Skin of body (tissue), 2 donors: Measurements from ENCODE around the gene PDE4D. TPM values are rescaled to one million over a fixed set of nuclear protein-coding genes. Genes with fewer than 3 reads are reported as not detected.
"Not testable (repeated sequence)": the region's sequence is repeated elsewhere in the genome, so short reads cannot be mapped to it uniquely, and the experiment has no call there.

ENCODE experiments used
- DNase-seq: peaks from one replicate; lab custom pipeline; 2025; lab: John Stamatoyannopoulos, UW
- total RNA-seq: library from RNA; depleted of rRNA; stranded (reverse); fragments of >200 nt; gene quantifications from one replicate; pipeline ENCODE4 v1.2.3, GENCODE V29; 2014

PDE4D gene
- total RNA-seq, 1 donor from 2014 or later: 39.7 TPM

DNA sequence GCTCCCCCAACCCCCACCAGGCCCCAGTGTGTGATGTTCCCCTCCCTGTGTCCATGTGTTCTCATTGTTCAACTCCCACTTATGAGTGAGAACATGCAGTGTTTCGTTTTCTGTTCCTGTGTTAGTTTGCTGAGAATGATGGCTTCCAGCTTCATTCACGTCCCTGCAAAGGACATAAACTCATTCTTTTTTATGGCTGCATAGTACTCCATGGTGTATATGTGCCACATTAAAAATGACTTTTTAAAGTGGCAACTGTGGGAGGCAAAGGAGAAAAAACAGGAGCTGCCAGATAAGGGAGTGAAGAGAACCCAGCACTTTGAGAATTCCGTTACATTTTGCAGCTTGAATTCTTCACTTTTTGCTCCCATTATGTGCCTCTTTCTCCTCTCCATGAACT is 836.9 kb downstream of the PDE4D start:
- not testable (repeated sequence) for DNase-seq

DNA sequence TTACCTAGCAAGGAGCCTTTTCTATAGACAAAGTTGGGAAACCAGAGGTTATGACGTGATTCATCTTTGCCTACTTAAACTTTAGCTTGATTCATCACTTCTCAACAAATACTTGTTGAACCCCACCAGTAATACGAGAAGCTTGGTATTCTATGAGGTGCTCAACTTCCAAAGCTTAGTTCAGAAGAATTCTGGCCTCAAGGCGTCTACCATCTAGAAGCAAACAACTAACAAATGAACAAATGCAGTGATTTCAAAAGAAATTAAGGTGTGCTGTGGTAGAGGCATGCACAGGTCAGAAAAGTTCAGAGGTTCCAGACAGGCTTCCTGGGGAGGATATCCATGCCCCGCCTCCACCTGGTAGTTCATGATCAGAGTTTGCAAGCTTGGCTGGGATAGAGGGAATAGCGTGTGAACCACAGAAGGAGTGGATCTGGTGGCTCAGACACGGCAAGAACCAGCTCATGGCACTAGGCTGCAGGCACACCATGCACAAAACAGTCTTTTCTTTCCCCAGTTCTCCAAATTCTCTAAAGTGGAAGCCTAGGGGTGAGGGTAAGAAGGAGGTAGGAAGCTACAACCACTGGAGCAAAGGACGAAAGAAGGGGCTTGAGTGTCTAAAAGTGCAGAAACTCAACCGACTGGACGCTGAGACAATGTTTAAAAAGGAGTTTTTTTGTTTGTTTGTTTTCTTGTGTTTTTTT is 837.6 kb downstream of the PDE4D start:
- DNase-seq: no peak

DNA sequence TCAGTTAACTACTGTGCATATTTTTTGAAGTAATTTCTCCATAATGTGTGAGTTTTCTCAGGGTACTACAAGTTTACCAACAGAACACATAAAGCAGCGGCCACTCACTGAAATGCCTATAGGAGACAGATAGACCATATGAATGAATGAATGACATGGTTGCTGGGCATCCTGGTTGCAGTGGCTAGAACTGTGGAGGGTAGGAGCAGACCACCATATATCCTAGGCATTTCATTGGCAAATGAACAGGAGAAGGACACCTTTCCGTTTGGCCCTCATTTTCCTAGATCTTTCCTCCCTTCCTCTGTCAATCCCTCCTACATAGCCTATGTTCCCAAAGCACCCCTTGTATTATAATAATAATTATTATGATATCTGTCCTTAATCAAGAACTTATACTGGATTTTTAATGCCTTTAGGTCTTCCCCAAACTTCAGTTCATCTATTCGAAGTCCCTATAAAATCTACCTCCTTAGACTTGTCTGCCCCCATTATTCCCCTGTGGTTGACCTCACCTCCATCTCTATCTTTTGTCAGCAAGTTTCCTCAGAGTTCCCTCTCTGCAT is 838.5 kb downstream of the PDE4D start:
- no peak for DNase-seq

DNA sequence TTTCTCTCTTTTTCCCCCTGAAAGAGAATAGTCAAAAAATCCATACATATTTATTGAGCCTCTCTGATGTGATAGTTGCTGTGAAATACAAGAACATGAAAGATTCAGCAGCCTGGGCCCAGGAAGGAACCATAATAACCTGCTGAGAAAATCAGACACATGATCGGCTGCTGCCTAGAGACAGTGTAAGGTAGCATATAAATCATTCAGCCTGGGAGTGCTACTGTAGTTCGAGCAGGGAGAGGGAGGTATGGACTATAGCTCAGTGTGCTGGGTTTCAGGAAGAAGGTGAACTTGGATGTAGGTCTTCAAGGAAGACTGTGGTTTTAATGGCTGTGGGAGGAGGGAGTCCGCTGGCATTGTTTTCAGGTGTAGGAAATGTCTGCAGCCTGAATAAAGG is 841.6 kb downstream of the PDE4D start:
- DNase-seq: no peak

DNA sequence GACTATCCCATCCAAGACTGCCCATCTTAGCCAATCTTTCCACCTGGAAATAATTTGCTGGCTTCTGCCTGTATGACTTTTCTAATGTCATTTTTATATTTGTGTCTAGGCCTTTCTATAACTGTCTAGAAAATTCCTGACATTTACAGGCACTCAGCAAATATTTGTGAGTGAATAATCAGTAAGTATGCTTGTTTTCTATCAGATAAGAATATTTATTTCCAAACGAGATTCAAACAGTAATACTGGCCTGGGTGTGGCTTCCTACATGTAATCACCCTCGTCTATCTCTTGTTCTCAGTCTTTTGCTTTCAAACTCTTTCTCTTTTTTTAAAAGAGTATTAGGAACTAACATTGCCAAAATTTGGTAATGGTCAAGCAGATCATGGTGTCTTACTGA is 844.4 kb downstream of the PDE4D start:
- DNase-seq: no peak

DNA sequence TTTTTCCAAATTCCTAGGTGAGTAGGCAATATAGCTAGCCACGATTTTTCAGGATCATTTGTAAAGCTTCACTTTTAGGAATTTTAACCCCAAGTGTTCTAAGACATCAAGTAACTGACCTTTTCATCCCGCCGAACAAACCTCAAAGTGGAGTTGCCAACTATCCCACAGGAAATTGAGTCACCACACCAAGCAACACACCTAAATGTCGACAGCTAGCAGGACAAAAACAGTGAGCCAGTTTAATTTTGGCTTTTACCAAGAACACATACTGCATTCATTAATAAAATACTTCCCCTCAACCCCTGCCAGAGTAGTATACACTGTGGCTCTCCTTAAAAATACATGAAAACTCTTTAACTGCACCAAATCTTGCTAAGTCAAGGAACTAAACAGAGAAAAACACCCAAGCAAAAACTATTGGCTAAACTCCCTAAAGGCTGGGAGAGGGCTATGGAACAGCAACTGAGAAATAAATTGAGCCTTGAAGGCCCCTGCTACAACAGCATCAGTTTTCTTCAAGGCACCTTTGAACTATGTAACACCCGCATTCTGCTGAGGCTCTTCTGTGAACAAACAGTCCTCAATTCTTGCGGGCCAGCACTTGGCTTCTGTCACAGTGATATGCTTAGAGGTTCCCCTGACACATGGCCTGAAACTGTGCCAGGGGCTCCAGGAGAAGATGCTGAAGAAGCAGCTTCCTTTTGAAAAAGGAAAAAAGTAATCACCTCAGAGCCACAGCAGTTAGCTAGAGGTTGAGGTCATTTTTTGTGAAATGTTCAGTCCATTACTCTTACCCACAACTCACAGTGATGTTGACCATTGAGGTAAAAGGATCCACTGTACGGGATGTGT is 851.1 kb downstream of the PDE4D start:
- no peak for DNase-seq

DNA sequence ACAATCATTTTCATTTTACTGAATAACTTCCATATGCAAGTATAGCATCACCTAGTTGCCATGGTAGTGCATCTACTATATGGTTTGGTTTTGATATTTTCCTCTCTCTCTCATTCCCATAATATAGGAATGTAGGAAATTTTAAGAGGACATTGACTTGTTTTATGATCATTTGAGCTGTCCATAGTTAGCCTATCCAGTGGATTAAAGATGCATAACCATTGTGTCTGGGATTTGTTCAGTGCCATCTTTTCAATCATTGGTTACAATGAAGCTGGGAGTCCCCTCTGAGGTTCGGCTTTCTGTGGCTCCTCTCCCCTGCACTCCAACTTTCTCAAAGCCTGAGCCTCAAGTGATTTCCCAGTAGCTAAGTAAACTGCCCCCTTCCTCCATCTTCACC is 852.2 kb downstream of the PDE4D start:
- no peak for DNase-seq

DNA sequence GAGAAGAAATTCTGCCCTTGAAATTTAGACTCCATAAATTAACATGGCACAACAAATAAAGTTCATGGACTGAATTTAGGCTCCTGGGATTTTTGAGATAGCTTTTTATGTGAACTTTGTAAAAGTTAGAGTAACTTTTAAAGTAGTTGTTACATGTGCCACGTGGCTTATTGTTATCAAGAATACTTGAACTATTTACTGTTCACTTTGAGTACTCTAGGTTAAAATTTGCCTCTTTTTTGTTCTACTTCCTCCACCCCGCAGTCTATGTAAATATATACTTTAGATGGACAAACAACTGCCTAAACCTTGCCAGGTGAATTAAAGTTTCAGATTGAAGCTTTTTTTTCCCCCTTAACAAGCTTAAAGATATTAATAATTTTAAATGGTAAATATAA is 852.7 kb downstream of the PDE4D start:
- no peak for DNase-seq

DNA sequence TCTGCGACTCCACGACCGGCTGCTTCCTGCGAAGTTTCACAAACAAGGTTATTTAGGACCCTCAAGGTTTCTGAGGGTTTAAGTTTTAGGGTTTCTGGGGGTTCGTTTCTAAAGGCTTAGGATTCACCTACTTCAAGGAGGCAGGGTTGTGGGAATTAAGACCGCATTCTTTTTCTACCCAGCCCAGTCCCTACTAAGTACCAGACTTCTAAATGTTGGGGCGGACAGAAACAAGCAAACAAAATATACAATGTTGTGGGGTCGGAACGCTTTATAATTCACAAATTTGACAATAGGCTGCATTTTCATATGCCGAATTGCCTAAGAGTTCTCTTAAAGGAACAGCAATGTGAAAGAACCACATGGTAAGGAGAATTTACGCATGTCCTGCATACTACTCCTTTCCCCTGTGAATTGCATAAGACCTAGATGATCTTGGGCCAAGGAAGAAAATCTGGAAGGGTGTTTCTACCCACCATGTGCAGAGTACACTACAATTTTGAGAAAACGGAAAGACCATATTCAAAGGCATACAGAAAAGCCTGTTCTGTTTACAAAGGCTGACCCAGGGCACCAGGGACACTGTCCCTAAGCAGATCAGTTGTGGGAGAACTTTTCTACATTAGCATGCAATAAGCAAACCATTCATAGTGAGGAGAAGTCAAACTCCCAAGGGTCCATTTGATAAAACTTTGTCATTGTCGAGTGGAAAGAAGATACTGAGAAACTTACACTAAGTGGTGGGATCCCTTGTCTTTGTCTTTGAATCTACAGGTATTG is 853.3 kb downstream of the PDE4D start:
- DNase-seq: peak; percentile 30

DNA sequence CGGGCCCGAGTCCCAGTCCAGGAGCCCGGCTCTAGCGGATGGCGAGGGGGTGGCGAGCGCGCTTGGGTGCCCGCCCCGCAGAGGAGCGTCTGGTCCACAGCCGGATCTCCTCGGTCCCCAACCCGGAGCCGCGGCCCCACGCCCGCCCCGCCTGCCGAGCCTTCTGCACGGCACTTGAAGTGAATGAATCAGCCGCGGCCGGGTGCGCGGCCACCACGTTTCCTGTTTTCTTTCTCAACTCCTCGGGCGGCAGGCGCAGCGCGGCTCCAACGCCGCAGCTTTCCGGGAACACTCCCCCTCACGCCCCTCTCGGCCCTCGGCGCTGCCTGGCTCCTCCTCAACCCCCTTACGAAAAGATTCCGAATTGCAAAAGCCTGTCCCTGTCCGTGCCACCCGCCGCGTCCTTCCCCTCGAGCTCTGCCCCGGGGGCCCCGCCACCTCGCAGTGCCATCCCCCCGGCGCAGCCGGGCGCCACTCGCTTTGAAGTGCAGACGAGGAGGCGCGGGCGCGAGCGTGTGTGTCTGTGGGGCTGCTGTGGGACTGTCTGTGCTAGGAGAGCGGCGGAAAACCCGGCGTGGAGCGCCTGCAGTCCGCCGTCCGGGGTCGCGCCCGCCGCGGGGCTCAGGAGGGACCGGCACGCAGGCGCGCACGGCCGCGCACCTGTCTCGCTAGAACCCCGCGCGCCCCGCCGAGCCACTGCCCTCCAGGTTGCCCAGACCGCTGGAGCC is 854.1 kb downstream of the PDE4D start:
- peak; percentile 45 for DNase-seq

DNA sequence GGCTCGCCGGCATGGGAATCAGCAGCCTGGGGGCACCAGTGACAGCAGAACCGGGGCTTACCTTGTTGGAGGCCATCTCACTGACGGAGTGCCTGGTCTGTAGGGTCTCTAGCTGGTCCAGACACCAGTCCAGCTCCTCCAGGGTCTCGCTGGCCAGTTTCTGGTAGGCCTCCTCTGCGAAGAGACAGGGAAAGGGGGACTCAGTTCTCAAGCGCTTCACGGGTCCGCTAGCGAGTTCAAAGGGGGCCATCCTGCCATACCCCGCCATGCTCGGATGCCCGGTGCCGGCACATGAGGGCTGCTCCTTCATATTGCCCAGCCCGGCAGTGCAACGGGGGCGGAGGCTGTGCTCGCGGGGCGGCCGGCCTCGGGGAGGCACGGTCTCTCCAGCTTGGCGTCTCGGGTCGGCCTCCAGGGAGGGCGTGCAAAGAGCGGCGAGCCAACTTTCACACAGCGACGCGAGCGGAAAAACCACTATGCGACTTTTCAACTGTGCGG is 854.7 kb downstream of the PDE4D start:
- no peak for DNase-seq

DNA sequence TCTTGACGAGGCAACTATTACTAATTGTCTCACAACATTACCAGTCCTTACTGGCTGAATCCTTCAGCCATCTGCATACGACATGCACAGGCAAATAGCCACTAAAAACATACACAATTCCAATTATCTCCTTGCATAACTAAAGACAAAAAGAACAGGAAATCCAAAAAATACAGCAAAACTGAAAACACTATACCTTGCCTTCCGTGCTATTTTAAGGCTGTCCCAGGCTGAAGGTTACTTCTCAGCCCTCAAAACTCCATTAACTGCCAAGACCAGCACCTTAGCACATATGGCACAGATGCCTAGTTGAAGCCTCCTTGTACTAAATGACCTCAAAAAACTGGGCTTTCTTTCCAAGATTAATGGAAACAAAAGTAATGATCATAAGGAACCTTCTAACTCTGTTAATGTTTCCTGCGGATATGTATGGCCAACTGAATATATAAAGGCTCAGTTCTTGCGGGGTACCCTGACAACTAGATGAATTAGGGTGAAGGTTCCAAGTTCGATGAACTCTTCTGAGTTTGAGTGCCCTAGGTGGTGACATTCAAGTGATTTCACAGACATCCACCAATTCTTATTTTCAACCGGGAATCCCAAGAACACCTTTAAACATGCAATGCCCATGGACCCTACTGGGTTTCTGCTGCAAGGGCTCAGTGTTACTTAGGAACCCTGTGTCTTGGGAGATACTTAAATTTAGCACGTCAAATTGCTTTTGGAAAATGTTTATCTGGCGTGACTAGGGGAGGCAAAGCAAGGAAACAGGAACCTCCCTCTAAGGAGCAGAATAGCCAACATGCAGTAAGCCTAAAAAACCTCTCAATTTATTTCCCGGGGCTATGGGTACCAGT is 855.4 kb downstream of the PDE4D start:
- peak; percentile 24 for DNase-seq

DNA sequence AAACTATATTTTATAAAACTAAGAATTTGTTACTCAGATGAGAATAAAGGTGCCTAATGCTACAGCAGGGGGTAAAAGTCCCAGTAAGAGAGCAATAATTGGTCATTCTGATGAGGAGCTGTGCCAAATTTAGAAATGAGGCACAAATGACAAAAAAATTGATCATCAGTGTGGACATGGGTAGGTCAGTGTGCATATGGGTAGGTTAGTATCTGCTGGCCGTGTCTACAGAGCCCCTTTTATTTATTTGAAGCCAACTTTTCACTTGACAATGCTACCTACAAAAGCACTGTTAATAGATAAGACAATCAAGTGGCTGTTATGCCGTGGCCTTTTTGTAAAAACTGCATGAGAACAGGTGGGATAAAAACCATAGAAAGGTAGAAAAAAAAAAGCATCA is 856.1 kb downstream of the PDE4D start:
- DNase-seq: no peak

DNA sequence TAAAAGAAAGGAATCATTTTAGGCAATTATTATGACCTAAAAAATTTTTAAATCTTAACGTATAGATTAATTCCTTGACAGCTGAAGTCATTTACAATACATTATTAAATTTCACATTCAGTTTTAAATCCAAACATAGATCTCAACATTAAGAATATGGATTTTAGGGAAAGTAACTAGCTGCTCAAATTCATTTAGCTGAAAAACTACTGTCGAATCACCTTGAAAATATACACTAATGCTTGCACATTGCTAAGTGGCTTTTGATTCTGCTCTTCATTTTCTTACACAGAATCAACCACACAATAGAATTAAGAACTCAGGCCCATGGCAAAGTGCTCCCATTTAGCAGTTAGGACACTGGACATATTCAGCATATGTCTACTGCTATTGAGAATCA is 856.5 kb downstream of the PDE4D start:
- DNase-seq: no peak

DNA sequence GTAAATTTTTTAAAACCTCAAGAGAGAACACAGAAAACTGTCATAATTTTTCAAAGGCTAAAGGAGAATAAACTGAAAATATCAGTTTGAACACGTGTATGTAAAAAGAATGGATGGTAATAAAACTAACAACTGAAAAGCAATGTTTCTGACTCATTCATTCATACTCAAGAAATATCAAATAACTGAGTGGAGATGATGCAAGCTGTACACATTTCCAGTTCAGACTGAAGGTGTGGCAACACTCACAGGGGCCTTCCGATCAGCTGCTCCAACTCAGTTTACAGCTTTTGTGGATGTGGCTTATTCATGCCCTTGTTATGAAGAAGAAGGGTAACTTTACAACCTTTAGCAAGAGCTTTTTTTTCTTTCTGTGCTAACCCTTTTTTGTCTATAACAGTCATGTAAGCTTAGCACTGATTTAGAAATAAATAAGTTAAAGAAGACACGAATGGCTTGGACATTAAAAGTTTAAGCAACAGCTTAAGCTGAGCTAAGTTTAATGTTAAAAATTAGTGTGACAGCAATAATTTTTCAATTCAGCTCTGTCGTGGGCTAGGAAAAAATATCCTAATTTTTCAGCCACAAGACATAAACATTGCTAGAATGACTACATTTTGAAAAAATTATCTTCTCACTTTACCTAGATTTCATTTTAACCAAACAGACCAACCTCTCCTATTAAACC is 857.1 kb downstream of the PDE4D start:
- peak; percentile 64 for DNase-seq

DNA sequence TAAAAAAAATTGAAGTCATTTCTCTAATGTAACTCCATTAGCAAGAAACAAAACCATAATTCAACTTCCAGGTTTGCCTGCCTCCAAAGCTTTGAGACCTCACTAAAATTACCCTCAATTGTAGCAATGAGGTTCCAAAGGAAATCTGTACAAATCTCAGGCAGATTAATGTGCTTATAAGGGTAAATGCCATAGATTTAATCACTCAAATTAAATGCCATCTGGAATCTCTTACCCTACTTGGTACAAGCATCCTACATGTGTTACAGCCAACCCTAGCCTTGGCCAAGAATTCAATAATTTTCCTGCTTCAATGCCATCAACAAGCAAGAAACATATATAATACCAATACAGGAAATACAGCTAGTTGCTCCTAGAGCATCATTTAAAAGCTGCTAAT is 857.8 kb downstream of the PDE4D start:
- no peak for DNase-seq

DNA sequence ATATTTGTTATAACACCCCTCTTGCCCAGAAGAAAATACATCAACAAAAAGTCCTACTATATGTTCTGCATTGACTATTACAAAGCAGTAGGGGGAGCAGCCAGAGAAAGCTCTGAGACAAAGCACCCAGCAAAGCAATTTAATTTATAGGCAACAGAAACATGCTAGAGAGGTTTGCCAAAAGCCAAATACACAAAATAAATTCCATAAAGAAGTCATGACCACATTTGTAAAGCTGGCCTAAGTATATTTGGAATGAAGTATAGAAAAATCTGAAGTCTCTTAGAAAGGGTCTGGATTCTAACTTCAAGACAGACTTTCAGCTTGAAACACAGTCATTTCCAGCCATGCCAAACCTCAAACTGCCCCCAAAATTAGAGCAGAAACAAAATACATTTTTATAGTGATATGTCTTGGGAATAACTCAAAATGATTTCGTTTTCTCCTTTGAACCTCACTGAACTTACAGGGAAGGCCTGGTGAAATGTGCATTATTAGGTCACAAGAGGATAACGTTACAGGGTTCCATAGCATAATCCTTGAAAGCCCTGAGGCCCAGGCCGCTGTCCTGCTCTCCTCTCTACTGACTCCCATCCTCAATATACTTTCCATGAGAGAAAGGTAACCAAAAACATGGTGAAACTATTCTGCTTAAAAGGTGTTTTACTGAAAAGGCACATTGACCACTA is 858.9 kb downstream of the PDE4D start:
- peak; percentile 82 for DNase-seq

DNA sequence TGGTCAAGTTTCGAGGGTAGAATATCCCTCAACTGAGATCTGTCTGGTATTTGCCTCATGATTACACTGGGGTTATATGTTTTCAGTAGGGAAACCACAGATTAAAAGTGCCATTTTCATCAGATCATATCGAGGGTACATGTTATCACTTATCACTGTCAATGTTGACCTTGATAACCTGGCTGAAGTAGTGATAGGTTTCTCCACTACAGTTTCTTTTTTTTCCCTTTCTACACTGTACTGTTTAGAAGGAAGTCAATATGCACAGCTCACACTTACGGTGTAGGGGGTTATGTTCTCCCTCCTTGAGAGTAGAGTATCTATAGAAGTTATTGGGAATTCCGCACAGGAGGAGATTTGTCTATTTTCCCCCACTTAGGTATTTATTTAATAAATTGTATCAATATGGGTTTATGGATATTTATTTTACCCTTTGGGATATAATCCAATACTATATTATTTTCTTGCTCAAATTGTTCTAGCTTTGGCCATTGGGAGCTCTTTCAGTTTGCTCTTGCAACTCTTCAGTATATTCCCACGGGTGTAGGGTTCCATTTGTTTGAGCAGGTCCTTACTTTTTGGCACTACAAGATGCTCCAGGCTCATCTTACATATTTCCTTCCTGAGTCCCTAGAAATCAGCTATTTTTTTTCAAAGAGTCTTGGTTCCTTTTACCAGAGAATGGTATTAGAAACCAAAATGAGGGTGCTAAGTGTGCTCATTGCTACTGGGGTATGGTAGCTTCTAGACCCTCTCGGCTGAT is 866.2 kb downstream of the PDE4D start:
- DNase-seq: no peak
